GM19043 (cell line): ENCODE results near the gene KCNJ6.

Source experiments
- ATAC-seq: cut with Tn5 transposase; IDR thresholded peaks from one replicate; pipeline ENCODE4 v1.9.1; 2021; ENCODE audit warnings: low read depth; ENCODE audit not compliant: unreplicated experiment

KCNJ6 gene

DNA sequence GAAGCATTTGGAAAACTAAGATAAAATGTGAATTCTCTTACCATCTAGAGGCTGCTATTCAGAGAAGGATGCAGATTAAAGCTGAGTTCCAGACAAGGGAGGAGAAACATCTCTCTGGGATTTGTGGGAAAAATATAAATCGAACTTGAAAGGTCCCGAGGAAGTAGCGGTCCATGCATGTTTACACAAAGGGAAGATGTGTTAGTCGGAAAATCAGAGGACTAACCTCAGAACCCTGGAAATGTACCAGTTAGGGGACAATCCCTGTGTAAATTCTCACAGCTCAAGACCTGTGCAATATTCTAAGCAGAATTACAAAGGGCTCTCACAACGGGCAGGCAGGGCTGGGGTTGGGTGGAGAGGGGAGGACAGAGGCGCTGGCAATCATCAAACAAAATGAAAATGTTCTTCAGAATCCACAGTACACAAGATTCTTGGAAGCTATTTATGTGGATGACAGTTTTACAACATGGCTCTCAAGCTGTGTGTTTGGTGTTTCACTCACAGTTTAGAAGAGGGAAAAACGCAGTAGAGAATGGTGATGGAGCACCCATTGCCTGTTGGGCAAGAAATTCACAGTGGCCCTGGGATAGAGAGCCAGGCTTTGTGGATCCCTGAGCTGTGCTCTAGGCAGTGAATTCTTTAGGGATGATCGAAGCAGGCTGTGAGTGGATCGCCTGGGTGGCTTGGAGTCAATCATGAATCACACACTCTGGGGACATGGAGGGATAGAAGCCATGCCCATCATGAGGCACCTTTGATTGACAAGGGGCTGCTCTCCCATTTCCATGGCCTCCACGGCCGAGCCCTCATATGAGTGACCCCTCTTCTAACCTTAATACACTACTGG, 47.6 kb downstream of the KCNJ6 start:
- no peak for ATAC-seq

- ATAC-seq = no peak
Measured at GRCh38 chr21:37866027-37866426, 50.2 kb downstream of the KCNJ6 start.

DNA sequence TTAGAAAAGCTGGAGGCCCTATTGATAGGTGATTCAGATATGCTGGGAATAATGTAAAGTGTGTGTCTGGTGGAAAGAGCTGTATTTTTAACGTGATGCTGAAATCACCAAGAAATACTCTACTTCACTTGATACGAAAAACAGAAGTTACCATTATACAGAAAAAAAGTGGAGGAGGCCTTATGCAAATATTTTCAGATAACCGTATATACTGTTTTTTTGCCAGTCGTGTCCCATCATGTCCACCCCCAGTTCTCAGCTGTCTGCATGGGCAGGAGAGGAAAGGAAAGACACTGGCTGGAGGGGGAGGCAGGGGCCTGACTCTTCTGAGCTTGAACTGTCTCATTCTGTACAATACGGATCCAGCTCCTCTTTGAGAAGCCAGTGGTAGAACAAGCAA, 51.1 kb downstream of the KCNJ6 start:
- ATAC-seq = no peak

DNA sequence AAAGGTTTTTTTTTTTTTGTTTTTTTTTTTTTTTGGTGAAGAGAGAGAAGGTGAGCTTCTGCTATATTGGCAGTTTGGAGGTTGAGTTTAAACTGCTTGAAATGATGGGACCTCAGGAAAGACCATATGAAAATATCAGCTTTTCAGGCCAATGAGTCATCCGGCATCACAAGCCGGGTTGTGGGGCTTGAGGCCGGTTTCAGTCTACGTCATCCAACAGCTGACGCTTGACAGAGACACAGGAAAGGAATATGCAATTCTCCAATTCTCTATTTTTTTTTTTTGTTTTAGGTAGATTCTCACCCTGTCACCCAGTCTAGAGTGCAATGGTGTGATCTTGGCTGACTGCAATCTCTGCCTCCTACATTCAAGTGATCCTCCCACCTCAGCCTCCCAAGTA, 52.4 kb downstream of the KCNJ6 start:
- no peak for ATAC-seq

GRCh38 chr21:37862536-37862935, 53.7 kb downstream of the KCNJ6 start:
- no peak for ATAC-seq

GRCh38 chr21:37861561-37861960, 54.7 kb downstream of the KCNJ6 start:
- ATAC-seq = no peak

DNA sequence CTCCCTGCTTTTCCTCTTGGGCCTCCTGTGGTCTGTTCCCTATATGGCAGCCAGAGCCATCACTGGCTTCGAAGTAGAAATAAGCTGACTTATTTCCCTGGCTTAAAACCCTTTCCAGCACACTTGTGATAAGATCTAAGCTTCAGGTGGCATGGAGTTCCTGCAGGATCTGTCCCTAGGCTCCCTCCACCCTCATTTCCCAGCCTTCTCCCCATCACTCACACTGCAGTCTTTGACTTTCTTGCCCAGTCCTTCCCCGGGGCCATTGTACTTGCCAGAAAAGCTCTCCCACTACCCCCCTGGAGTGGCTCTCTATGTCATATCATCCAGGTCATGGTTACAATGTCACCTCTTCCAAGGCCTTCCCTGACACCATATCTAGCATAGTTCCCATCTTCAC, 55.8 kb downstream of the KCNJ6 start:
- no peak for ATAC-seq

- no peak for ATAC-seq
Measured at GRCh38 chr21:37855647-37856625, 60.3 kb downstream of the KCNJ6 start.

DNA sequence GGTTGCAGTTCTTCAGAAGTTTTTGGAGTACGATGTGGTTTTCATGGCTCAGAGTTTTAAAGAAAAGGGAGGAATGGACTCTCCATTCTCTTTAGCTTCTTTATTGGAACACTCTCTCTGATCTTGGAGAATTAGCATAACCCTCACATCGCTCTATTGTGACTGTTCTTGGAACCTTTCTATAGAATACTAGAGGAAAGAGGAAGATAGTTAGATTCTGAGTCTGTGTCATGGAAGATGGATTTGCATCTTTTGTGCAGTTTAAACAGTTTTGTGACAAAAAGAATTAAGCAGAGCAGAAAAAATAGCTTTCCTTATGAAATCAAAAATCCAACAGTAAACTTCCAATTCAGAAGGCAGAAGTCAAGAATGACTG, 61.0 kb downstream of the KCNJ6 start:
- ATAC-seq = no peak

GRCh38 chr21:37849506-37850102, 66.7 kb downstream of the KCNJ6 start:
- ATAC-seq = no peak

GRCh38 chr21:37848721-37849490, 67.4 kb downstream of the KCNJ6 start:
- no peak for ATAC-seq

DNA sequence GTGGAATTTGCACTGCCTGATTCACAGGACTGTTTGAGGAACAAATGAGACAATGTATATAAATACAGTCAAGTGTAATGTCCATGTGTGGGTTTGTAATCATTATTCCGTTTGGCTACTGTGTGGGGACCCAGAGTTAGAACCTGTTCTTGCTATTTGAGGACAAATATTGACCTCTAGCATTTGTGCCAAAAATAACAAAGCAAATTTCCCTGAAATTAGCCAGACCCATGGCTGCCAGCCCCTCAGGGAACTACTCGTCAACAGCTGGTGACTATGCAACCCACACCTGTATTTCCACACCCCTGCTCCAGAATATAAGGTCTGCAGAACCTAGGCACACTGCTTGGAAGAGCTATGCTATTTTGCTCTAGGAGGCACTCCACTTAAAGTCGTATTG, 70.7 kb downstream of the KCNJ6 start:
- no peak for ATAC-seq

DNA sequence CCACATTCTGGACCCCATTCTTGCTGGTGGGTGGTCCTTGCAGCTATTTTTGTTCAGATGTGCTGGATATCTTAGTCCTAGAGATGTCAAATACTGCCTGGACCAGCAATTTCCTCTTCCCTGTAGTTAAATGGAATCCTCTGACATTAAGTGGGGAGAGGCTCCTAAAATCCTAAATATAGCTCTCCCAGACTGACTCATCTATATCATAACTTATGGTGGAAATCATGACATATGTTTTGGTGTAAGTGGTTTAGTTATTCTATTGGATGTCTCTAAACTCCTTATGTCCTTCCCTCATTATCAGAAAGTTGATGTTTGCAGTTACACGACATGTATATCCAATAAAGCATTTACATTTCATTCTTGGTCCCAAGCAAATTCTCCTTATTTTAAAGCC, 73.1 kb downstream of the KCNJ6 start:
- no peak for ATAC-seq

- ATAC-seq = no peak
Measured at GRCh38 chr21:37842163-37842919, 73.9 kb downstream of the KCNJ6 start.

GRCh38 chr21:37837381-37837780, 78.9 kb downstream of the KCNJ6 start:
- no peak for ATAC-seq

DNA sequence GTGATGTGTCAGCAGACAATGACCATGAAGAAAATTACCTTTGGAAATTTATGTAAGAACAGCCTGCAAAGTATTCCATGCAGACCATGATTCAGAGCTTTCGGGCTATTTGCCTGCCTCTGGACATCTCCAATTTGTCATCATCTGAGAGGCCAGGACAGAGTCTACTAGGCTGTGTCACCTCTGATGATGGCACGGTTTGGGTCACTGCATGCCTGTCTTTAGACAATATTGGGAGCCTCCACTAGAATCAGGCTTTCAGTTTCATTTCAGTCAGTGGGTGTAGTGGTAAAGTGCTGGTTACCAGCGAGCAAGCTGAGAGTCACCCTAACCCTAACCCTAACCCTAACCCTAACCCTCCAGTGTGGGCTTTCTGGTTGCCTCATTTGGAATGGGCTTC, 80.8 kb downstream of the KCNJ6 start:
- no peak for ATAC-seq

DNA sequence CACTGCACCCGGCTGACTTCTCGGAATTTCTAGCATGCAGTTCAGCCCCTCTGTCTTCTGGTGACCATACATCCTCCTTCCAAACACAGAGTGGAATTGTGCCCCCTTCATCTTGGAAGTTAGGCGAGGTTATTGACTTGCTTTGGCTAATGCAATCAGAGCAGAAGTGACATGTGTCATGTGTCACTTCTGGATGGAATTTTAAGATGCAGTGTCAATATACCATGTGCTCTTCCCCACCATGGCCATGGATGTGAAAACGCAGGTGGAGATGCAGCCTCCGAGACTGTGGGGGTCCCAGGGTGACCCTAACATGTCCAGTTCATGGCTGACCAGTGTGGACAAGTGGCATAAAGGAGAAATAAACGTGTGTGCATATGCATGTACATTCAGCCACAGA, 83.0 kb downstream of the KCNJ6 start:
- no peak for ATAC-seq

GRCh38 chr21:37829447-37829846, 86.8 kb downstream of the KCNJ6 start:
- no peak for ATAC-seq

GRCh38 chr21:37828991-37829390, 87.3 kb downstream of the KCNJ6 start:
- no peak for ATAC-seq

GRCh38 chr21:37828556-37828955, 87.7 kb downstream of the KCNJ6 start:
- ATAC-seq = no peak
